ENCODE measurements around the gene EFEMP2.
A peak's percentile ranks its signal among the peaks of the same experiment; 100 is the strongest.

Gene EFEMP2

GRCh38 chr11:65880027-65880426 lies 7.4 kb upstream of the EFEMP2 start:
- Mint-ChIP-seq H3K4me1 (peaks cover 15% of the 10 kb centered on the region), H3K27ac (no peak overlapping the region), H3K4me3 (no peak overlapping the region), H3K9me3 (no peaks in the 10 kb centered on the region), H3K27me3 (ENCODE audit: low read depth, poor library complexity) (no peaks in the 10 kb centered on the region), H3K36me3 (ENCODE audit: low read depth) (peaks cover 14% of the 10 kb centered on the region)
- no peak for TF ChIP-seq CTCF (IDR thresholded peaks at IDR 0.05)
- DNase-seq = no peak

- Mint-ChIP-seq H3K36me3 (ENCODE audit: low read depth) (peaks cover 10% of the 10 kb centered on the region), H3K4me3 (no peak within 1 kb of the TSS), H3K27me3 (ENCODE audit: low read depth, poor library complexity) (no peaks in the 10 kb centered on the region), H3K4me1 (peaks cover 13% of the 10 kb centered on the region), H3K27ac (peak within 1 kb of the TSS; percentile 32), H3K9me3 (no peaks in the 10 kb centered on the region)
- no peak for DNase-seq
- TF ChIP-seq CTCF (IDR thresholded peaks at IDR 0.05) = no peak
These were observed 7.0 kb upstream of the EFEMP2 start, which contains the start of gene CTSW for GRCh38 chr11:65879617-65880016. TSS of gene CTSW (plus strand) at chr11:65879837. CDS start at chr11:65879855, 18 bp downstream.

- Mint-ChIP-seq H3K36me3 (ENCODE audit: low read depth) (no peaks in the 10 kb centered on the region), H3K9me3 (no peaks in the 10 kb centered on the region), H3K27me3 (ENCODE audit: low read depth, poor library complexity) (no peaks in the 10 kb centered on the region), H3K4me3 (peak overlapping the region; percentile 91), H3K4me1 (peaks cover 39% of the 10 kb centered on the region), H3K27ac (peak overlapping the region; percentile 83)
- TF ChIP-seq CTCF (IDR thresholded peaks at IDR 0.05) = no peak
- DNase-seq = peak; percentile 98
These were observed 937 bp upstream of the EFEMP2 start for GRCh38 chr11:65873318-65874156.

GRCh38 chr11:65871811-65872548 lies 620 bp downstream of the EFEMP2 start:
- peak; percentile 54 for DNase-seq
- H3K27ac Mint-ChIP-seq = peak overlapping the region; percentile 61
- peak overlapping the region; percentile 85 for H3K4me3 Mint-ChIP-seq
- no peaks in the 10 kb centered on the region for H3K9me3 Mint-ChIP-seq
- peaks cover 7% of the 10 kb centered on the region for H3K36me3 Mint-ChIP-seq (ENCODE audit: low read depth)
- peaks cover 45% of the 10 kb centered on the region for H3K4me1 Mint-ChIP-seq
- TF ChIP-seq CTCF (IDR thresholded peaks at IDR 0.05) = no peak
- H3K27me3 Mint-ChIP-seq (ENCODE audit: low read depth, poor library complexity) = no peaks in the 10 kb centered on the region

DNA sequence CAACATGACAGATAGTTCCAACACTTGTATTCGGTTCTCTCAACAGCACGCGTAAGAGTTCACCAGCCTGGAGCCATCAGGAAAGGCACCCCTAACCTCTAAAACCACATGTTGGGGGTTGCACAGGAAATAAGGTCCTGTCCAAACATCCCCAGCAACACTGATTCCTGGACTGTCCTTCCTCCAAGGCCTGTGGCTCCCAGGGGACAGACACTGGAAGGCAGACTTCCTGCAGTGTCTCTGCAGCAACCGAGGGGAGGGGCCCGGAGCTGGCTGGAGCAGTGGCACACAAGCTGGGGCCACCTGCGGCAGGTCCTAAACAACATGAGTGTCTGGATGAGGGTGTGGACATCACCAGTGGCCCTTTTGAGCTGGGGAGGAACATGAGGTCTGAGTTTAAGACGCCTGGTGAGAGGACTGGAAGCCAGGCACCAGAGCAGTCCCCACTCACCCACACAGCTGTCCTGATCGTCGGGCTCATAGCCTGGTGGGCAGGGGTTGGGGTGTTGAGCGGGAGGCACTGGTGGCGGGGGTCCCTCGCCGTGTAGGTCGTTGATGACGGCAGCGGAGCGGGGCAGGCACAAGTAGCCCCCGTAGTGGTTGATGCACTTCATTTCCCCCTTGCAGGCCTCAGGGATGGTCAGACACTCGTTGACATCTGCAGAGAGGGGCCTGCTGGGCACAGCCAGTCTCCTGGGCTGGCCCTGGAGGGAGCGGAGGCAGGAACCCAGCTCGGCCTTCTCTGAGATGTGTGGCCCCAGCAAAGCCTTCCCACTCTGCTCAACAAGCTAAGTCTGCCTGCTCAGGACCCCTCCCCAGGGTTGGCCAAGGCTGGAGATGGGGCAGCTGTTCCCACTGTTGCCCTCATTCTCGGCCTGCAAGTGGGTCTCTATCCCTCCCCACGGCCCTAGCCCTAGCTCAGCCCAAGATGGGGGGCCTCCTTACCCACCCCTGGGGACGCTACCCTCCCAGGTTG lies 1.6 kb downstream of the EFEMP2 start:
- Mint-ChIP-seq H3K36me3 (ENCODE audit: low read depth) (peaks cover 7% of the 10 kb centered on the region), H3K4me1 (peaks cover 46% of the 10 kb centered on the region), H3K9me3 (no peaks in the 10 kb centered on the region), H3K27me3 (ENCODE audit: low read depth, poor library complexity) (no peaks in the 10 kb centered on the region), H3K4me3 (peak overlapping the region; percentile 85), H3K27ac (peak overlapping the region; percentile 75)
- DNase-seq = peak; percentile 48
- no peak for TF ChIP-seq CTCF (IDR thresholded peaks at IDR 0.05)
